Thyroid gland (tissue), 4 donors: ENCODE data around the gene SH3RF1.

Experiments used
- CTCF ChIP-seq, 6 experiments: fragments of 200-600 bp in 3 of 6; fragments of 450-650 bp in 3 of 6; sonication (generic) in 3 of 6; IDR thresholded peaks; one replicate each; pipeline ENCODE4 v1.5.1; 2016 to 2019; ENCODE audit warnings: antibody characterized with exemption in 6 of 6, mild to moderate bottlenecking in 2 of 6, inconsistent platforms in 1 of 6, moderate library complexity in 1 of 6
- POLR2A ChIP-seq, 2 donors: fragments of 450-650 bp; IDR thresholded peaks; one replicate each; pipeline ENCODE4 v1.6.1; 2017; ENCODE audit warnings: antibody characterized with exemption in 2 of 2, mild to moderate bottlenecking in 2 of 2, moderate library complexity in 1 of 2

GRCh38 chr4:169233691-169234090 is 37.1 kb downstream of the SH3RF1 start:
- TF ChIP-seq CTCF (IDR thresholded peaks at IDR 0.05) (no peak), POLR2A (IDR thresholded peaks at IDR 0.05) (no peak)
